Esophagus muscularis mucosa (tissue), 4 donors: ENCODE measurements around the gene TBC1D9B. TPM values are rescaled to one million over a fixed set of nuclear protein-coding genes. Genes with fewer than 3 reads are reported as not detected.

Experiments
- DNase-seq: peaks from one replicate; pipeline ENCODE4 v3.0.0-alpha.2; 2017; ENCODE audit errors: extremely low spot score
- H3K27ac ChIP-seq, 4 donors: fragments of 200-600 bp; sonication (generic); replicated peaks in 1 of 4; 1 replicate in 3 of 4; 2 replicates in 1 of 4; pipeline ENCODE4 v1.5.1; 2016 to 2019; ENCODE audit warnings: mild to moderate bottlenecking in 1 of 4
- H3K27me3 ChIP-seq, 4 donors: fragments of 200-600 bp; sonication (generic); one replicate each; pipeline versions ENCODE4 v1.5.1 to v1.6.0; 2016 to 2019
- H3K36me3 ChIP-seq, 4 donors: fragments of 200-600 bp; sonication (generic); one replicate each; pipeline ENCODE4 v1.5.1; 2016 to 2019
- H3K4me1 ChIP-seq, 4 donors: fragments of 200-600 bp; sonication (generic); one replicate each; pipeline ENCODE4 v1.5.1; 2016 to 2019
- H3K4me3 ChIP-seq, 4 donors: fragments of 200-600 bp; sonication (generic); 1 replicate in 2 of 4; 2 replicates in 2 of 4; pipeline ENCODE4 v1.5.1; 2016 to 2019; ENCODE audit warnings: mild to moderate bottlenecking in 4 of 4, moderate library complexity in 1 of 4
- H3K9me3 ChIP-seq, 4 donors: fragments of 200-600 bp; sonication (generic); 1 replicate in 3 of 4; 2 replicates in 1 of 4; pipeline ENCODE4 v1.5.1; 2016 to 2019
- EP300 ChIP-seq: sonication (generic); formaldehyde crosslinking; IDR thresholded peaks from one replicate; pipeline ENCODE4 v1.6.1; 2017; ENCODE audit warnings: antibody characterized with exemption
- POLR2A ChIP-seq: fragments of 450-650 bp; IDR thresholded peaks from one replicate; pipeline ENCODE4 v1.6.1; 2017; ENCODE audit warnings: antibody characterized with exemption, moderate library complexity, mild to moderate bottlenecking, low read depth
- POLR2AphosphoS5 ChIP-seq, 2 donors: sonication (generic); formaldehyde crosslinking; IDR thresholded peaks; one replicate each; pipeline ENCODE4 v1.6.1; 2017; ENCODE audit warnings: antibody characterized with exemption in 2 of 2
- WGBS: methylation state at CpG from one replicate; pipeline ENCODE4 v1.1.5; 2018; 5-methylcytosine and 5-hydroxymethylcytosine counted together
- intact Hi-C: fragments of 100-400 bp; cut with DNase I; formaldehyde crosslinking; loops from one replicate; pipeline ENCODE4 v1.15.1; 2023
- total RNA-seq, 4 donors: library from RNA; depleted of rRNA; stranded (reverse); fragments of >200 nt; gene quantifications; one replicate each; pipeline versions ENCODE4 v1.1.0 to v1.2.1, GENCODE V29; 2016
- TF ChIP-seq, protein P1 (sequence below), 3 experiments: fragments of 200-600 bp in 2 of 3; fragments of 450-650 bp in 1 of 3; sonication (generic) in 2 of 3; IDR thresholded peaks; one replicate each; pipeline ENCODE4 v1.5.1; 2017 to 2019; ENCODE audit warnings: antibody characterized with exemption in 3 of 3, mild to moderate bottlenecking in 2 of 3, moderate library complexity in 1 of 3

Gene TBC1D9B
- total RNA-seq, 4 donors from 2014 or later = 80.2 to 229 (median 143) TPM

GRCh38 chr5:179953987-179954386 lies 46.3 kb upstream of the TBC1D9B start:
- intact Hi-C loops = no loop called here
- WGBS = 93% methylated on average over 4 of the region's 4 CpGs
- H3K36me3 ChIP-seq = peaks cover 0 to 44% (median 12%) of the 10 kb centered on the region in 4 donors

DNA sequence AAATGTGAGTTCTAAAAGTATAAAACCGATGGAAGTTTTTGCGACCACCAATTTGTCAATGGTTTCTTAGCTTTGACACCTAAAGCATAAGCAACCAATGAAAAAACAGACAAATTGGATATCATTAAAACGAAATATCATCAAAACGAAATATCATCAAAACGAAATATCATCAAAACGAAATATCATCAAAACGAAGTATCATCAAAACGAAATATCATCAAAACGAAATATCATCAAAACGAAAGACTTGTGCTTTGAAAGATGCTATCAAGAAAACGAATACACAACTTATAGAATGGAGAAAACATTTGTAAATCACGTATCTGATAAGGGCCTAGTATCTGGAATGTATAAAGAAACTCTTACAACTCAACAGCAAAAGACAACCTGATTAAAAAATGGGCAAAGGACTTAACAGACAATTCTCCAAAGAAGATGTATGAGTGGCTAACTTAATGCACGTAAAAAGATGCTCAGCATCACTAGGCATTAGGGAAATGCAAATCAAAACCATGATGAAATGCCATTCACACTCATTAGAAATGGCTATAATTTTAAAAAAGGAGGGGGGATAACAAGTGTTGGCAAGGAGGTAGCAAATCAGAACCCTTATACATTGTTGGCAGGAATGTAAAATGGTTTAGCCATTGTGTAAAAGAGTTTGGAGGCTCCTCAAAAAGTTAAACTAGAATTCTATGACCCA lies 29.4 kb upstream of the TBC1D9B start:
- intact Hi-C loops = no loop called here
- no peaks in the 10 kb centered on the region for H3K4me1 ChIP-seq
- H3K36me3 ChIP-seq = no peaks in the 10 kb centered on the region
- no peak overlapping the region for H3K27ac ChIP-seq
- TF ChIP-seq EP300 = no peak
- no peak for TF ChIP-seq POLR2A
- TF ChIP-seq POLR2AphosphoS5 (IDR thresholded peaks at IDR 0.05) = no peak
- TF ChIP-seq, protein P1, sequence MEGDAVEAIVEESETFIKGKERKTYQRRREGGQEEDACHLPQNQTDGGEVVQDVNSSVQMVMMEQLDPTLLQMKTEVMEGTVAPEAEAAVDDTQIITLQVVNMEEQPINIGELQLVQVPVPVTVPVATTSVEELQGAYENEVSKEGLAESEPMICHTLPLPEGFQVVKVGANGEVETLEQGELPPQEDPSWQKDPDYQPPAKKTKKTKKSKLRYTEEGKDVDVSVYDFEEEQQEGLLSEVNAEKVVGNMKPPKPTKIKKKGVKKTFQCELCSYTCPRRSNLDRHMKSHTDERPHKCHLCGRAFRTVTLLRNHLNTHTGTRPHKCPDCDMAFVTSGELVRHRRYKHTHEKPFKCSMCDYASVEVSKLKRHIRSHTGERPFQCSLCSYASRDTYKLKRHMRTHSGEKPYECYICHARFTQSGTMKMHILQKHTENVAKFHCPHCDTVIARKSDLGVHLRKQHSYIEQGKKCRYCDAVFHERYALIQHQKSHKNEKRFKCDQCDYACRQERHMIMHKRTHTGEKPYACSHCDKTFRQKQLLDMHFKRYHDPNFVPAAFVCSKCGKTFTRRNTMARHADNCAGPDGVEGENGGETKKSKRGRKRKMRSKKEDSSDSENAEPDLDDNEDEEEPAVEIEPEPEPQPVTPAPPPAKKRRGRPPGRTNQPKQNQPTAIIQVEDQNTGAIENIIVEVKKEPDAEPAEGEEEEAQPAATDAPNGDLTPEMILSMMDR (IDR thresholded peaks at IDR 0.05) = no peak
- H3K9me3 ChIP-seq = no peaks in the 10 kb centered on the region
- H3K4me3 ChIP-seq = no peak overlapping the region
- DNase-seq = no peak
- 91% methylated on average over 13 of the region's 13 CpGs for WGBS
- H3K27me3 ChIP-seq = no peaks in the 10 kb centered on the region

More at GRCh38 chr5:179953987-179954386, 46.3 kb upstream of the TBC1D9B start:
- H3K27me3 ChIP-seq = no peaks in the 10 kb centered on the region
- H3K27ac ChIP-seq = no peak overlapping the region
- H3K9me3 ChIP-seq = no peaks in the 10 kb centered on the region
- peaks cover 0 to 8% (median 0%) of the 10 kb centered on the region in 4 donors for H3K4me1 ChIP-seq
- no peak for TF ChIP-seq EP300
- no peak for TF ChIP-seq POLR2A
- TF ChIP-seq, protein P1 (IDR thresholded peaks at IDR 0.05) = no peak
- TF ChIP-seq POLR2AphosphoS5 (IDR thresholded peaks at IDR 0.05) = no peak
- H3K4me3 ChIP-seq = no peak overlapping the region
- no peak for DNase-seq

DNA sequence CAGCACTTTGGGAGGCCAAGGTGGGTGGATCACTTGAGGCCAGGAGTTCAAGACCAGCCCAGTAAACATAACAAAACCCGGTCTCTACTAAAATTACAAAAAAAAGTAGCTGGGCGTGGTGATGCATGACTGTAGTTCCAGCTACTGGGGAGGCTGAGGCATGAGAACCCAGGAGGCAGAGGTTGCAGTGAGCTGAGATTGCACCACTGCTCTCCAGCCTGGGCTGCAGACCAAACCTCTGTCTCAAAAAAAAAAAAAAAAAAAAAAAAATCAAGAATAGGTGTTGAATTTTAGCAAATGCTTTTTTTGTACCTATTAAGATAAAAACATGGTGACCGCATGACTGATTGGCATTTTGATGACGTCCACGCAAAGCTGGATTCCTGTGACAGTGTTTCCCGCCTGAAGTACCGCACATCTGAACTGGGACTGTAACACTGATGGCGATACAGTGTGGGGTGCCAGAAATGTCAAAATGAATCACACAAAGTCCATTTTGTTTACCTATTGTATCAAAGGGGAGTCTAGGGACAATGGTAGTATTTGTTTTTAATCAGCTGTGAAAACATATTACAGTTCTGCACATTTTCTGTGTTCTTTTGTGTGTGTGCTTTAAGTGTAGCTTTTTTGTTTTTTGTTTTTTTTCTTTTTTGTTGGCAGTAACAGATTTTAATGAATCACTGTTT lies 23.2 kb upstream of the TBC1D9B start:
- Histone ChIP-seq H3K36me3 (no peaks in the 10 kb centered on the region), H3K27me3 (no peaks in the 10 kb centered on the region), H3K27ac (no peak overlapping the region), H3K9me3 (no peaks in the 10 kb centered on the region), H3K4me3 (no peak overlapping the region), H3K4me1 (no peaks in the 10 kb centered on the region)
- DNase-seq = peak; percentile 34
- intact Hi-C loops = no loop called here
- no peak for TF ChIP-seq POLR2AphosphoS5 (IDR thresholded peaks at IDR 0.05)
- no peak for TF ChIP-seq POLR2A
- TF ChIP-seq EP300 = no peak
- TF ChIP-seq, protein P1 (IDR thresholded peaks at IDR 0.05) = no peak
- WGBS = 91% methylated on average over 8 of the region's 8 CpGs

DNA sequence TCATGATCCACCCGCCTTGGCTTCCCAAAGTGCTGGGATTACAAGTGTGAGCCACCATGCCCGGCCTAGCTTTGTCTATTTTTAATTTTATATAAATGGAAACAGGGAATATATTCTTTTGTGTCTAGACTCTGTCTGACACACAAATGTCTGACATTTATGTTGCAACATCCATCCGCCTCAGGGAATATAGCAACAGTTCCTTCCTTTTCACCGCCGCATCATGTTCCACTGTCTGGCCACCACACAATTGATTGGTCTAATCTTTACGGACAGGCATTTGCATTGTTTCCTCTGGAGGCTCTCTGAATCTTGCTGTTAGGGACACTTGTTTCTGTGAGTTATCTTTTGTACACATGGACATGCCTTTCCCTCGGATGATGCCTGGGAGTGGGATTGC lies 20.1 kb upstream of the TBC1D9B start:
- TF ChIP-seq, protein P1 (IDR thresholded peaks at IDR 0.05) = no peak
- TF ChIP-seq EP300 (no peak), POLR2A (no peak), POLR2AphosphoS5 (IDR thresholded peaks at IDR 0.05) (no peak)
- 82% methylated on average over 7 of the region's 7 CpGs for WGBS
- H3K4me1 ChIP-seq = no peaks in the 10 kb centered on the region
- H3K27me3 ChIP-seq = no peaks in the 10 kb centered on the region
- H3K9me3 ChIP-seq = no peaks in the 10 kb centered on the region
- no peak overlapping the region for H3K4me3 ChIP-seq
- H3K27ac ChIP-seq = no peak overlapping the region
- peak; percentile 45 for DNase-seq
- H3K36me3 ChIP-seq = no peaks in the 10 kb centered on the region
- intact Hi-C loops = no loop called here
